Measurements from ENCODE around the gene ACY1.
"Not testable (repeated sequence)": the region's sequence is repeated elsewhere in the genome, so short reads cannot be mapped to it uniquely, and the experiment has no call there.

The ACY1 gene

DNA sequence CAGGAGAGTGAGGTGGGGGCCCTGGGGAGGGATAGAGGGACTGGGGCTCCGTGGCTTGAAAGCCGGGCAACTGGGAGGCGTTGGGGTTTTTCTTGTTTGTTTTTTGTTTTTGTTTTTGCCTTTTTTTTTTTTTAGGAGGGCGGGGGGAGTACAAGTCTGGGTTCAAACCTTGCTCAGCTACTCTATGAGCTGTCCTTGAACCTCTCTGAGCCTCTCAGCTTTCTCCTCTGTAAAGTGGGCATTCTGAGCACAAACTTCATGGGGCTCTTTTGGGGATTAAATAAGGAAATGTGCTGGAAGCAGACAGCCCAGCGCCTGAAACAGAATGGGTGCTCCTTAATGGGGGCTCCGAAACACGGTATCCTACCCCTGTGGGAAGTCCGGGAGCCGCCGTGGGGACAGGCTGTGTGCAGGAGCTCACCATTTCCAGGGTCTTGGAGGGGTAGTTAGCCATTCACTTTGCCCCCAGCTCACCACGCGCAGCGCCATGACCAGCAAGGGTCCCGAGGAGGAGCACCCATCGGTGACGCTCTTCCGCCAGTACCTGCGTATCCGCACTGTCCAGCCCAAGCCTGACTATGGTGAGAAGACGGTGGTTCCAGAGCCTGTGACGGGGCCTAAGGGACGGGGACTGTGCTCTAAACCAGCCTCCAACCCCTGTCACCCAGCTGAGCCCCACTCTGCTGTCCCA, 388 bp downstream of the ACY1 start:
- Mint-ChIP-seq H3K4me1 (peaks cover 42% of the 10 kb centered on the region), H3K27ac (peak overlapping the region; percentile 95), H3K36me3 (no peaks in the 10 kb centered on the region), H3K9me3 (no peaks in the 10 kb centered on the region), H3K4me3 (peak overlapping the region; percentile 92), H3K27me3 (no peaks in the 10 kb centered on the region)
- no peak for ATAC-seq

DNA sequence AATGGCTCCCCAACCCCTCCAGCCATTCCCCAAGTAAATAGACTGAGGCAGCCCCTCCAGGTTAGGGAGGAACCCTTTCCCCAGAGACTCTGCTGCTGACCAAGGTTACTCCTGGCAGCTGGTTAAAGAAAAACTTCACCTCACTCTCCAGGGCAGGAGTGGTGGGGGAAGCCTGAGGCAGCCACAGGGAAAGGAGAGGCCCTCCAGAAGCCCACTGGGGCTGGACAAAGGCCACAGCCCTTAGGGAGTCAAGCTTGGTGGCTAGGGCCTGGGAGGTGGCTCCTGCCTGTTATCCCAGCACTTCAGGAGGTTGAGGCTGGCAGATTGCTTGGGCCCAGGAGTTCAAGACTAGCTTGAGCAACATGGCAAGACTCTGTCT, 923 bp downstream of the ACY1 start:
- Mint-ChIP-seq H3K36me3 (no peaks in the 10 kb centered on the region), H3K27me3 (no peaks in the 10 kb centered on the region), H3K4me3 (peak overlapping the region; percentile 92), H3K9me3 (no peaks in the 10 kb centered on the region), H3K4me1 (peaks cover 48% of the 10 kb centered on the region), H3K27ac (peak overlapping the region; percentile 95)
- no peak for ATAC-seq

DNA sequence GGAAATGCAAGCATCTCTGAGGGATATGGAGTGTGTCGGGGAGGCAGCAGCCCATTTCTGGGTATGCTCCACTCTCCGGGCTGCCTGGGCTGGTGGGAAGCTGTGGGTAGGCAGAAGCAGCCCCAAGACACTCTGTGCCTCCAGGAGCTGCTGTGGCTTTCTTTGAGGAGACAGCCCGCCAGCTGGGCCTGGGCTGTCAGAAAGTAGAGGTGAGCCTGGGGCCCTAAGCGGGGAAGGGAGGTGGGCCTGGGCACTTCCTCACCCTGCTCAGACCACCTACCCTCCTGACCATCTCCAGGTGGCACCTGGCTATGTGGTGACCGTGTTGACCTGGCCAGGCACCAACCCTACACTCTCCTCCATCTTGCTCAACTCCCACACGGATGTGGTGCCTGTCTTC, 1.7 kb downstream of the ACY1 start:
- no peaks in the 10 kb centered on the region for H3K9me3 Mint-ChIP-seq
- no peak for ATAC-seq
- H3K4me3 Mint-ChIP-seq: no peak overlapping the region
- H3K4me1 Mint-ChIP-seq: peaks cover 48% of the 10 kb centered on the region
- peak overlapping the region; percentile 95 for H3K27ac Mint-ChIP-seq
- H3K36me3 Mint-ChIP-seq: no peaks in the 10 kb centered on the region
- H3K27me3 Mint-ChIP-seq: no peaks in the 10 kb centered on the region

DNA sequence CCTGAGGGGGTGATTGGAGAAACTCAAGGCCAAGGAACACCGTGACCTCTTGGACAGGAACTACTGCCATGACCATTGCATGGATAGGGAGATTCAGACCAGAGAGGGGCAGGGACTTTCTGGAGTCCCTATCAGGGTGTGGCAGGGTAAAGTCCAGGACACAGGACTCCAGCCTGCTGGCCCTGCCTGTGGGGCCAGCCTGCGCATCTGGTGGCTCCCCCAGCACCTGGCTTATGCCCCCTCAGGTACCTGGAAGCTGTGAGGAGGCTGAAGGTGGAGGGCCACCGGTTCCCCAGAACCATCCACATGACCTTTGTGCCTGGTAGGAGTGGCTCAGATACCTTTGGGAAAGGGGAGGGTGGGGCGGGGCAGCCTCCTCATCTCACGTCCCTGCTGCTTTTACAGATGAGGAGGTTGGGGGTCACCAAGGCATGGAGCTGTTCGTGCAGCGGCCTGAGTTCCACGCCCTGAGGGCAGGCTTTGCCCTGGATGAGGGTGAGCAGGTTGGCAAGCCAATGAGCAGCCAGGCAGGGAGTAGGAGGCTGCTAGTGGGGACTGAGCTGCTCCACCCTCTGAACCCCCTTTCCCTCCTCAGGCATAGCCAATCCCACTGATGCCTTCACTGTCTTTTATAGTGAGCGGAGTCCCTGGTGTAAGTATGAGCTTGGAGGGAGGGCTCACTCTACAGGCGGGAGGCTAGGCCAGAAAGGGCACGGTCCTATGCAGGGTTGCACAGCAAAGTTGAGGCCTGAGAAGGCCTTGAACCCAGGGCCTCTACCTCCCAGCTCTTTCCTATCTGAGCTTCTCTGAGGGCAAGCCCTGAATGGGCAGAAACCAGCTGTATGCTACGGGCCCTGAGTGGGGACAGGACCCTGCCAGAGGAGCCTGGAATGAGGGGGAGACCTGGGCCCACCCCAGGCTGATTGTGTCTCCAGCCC, 2.9 kb downstream of the ACY1 start:
- Mint-ChIP-seq H3K36me3 (peaks cover 7% of the 10 kb centered on the region), H3K27me3 (no peaks in the 10 kb centered on the region), H3K9me3 (no peaks in the 10 kb centered on the region), H3K27ac (no peak overlapping the region), H3K4me3 (no peak overlapping the region), H3K4me1 (peaks cover 46% of the 10 kb centered on the region)
- ATAC-seq: no peak

DNA sequence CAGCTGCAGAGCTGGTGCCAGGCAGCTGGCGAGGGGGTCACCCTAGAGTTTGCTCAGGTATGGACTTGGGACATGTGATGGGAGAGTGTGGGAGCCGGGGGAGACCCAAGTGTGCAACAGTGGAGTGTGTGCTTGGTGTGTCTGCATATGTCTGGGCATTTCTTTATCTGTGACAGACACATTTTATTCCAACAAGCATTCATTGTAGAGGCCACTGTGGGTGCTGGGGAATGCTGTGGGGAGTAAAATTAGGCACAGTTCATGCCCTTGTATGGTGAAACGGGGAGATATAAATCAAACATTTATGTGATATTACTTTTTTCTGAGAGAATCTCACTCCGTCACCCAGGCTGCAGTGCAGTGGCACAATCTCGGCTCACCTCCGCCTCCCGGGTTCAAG, 4.2 kb downstream of the ACY1 start:
- Mint-ChIP-seq H3K27me3 (no peaks in the 10 kb centered on the region), H3K36me3 (peaks cover 19% of the 10 kb centered on the region), H3K9me3 (no peaks in the 10 kb centered on the region), H3K27ac (no peak overlapping the region), H3K4me3 (no peak overlapping the region), H3K4me1 (peaks cover 51% of the 10 kb centered on the region)
- no peak for ATAC-seq

DNA sequence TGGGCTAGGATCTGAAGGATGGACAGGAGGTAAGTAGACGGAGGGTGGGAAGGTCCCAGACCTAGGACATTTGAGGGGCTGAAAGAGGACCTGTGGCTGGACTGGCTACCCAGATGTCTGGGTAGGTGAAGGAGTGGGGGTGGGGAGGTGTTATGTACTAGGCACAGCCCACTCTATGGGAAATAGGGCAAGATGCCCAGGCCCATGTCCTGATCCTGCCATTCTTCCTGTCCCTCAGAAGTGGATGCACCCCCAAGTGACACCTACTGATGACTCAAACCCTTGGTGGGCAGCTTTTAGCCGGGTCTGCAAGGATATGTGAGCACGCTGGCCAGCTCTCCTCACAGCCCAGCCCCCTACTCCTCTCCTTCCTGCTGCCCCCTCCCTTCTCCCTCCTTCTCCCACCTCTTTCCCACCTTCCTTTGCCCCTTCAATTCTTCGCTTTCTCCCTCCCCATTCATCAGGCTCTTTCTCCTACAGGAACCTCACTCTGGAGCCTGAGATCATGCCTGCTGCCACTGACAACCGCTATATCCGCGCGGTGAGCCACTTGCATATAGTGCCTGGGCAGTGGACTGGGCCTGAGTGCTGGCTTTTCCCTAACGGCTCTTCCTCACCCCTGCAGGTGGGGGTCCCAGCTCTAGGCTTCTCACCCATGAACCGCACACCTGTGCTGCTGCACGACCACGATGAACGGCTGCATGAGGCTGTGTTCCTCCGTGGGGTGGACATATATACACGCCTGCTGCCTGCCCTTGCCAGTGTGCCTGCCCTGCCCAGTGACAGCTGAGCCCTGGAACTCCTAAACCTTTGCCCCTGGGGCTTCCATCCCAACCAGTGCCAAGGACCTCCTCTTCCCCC, 5.2 kb downstream of the ACY1 start:
- Mint-ChIP-seq H3K36me3 (peaks cover 26% of the 10 kb centered on the region), H3K4me3 (no peak overlapping the region), H3K27ac (peak overlapping the region; percentile 35), H3K27me3 (no peaks in the 10 kb centered on the region), H3K4me1 (peaks cover 49% of the 10 kb centered on the region), H3K9me3 (no peaks in the 10 kb centered on the region)
- no peak for ATAC-seq

DNA sequence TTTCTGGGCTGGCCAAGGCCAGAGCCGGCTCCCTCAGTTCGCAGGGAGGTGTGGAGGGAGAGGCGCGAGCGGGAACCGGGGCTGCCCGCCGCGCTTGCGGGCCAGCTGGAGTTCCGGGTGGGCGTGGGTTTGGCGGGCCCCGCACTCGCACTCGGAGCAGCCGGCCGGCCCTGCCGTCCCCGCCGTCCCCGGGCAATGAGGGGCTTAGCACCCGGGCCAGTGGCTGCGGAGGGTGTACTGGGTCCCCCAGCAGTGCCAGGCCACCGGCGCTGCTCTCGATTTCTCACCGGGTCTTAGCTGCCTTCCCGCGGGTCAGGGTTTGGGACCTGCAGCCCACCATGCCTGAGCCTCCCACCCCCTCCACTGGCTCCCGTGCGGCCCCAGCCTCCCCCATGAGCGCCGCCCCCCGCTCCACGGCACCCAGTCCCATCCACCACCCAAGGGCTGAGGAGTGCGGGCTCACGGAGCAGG, 7.2 kb downstream of the ACY1 start:
- H3K27ac Mint-ChIP-seq, H3K9me3 Mint-ChIP-seq, H3K27me3 Mint-ChIP-seq, ATAC-seq, H3K4me3 Mint-ChIP-seq: not testable (repeated sequence)
- Mint-ChIP-seq H3K36me3 (peaks cover 46% of the 10 kb centered on the region), H3K4me1 (peaks cover 53% of the 10 kb centered on the region)

DNA sequence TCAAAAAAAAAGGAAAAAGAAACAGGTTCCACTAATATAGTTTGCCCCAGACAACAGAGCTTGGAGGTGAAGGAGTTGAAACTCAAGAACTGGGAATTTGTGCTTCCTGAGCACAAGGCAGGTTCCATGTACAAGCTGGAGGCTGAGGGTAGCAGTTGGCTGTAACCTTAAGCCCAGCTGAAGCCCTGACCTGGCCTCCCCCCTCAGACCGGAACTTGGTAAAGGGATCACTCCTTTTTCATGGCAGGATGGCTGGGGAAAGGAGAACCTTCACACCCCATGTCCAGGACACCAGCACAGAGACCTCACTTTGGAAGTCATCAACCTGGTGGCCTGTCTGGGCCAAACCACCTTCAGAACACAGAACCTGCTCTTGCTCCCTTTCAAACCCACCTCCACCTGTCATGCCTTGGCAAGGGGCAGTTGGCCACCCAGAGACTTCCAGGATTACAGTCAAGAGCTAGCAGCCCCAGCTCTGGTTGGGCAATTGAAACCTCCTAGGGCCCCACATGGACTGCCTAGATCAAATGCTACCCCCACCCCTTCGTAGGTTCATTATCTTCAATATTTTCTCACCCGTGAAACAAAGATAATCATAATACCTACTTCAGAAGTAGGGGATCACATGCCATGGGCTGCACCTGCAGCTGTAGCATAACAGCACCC, 8.8 kb downstream of the ACY1 start:
- H3K4me3 Mint-ChIP-seq: no peak overlapping the region
- H3K9me3 Mint-ChIP-seq: no peaks in the 10 kb centered on the region
- ATAC-seq: no peak
- H3K36me3 Mint-ChIP-seq: peaks cover 50% of the 10 kb centered on the region
- no peaks in the 10 kb centered on the region for H3K27me3 Mint-ChIP-seq
- peaks cover 56% of the 10 kb centered on the region for H3K4me1 Mint-ChIP-seq
- peak overlapping the region; percentile 22 for H3K27ac Mint-ChIP-seq

DNA sequence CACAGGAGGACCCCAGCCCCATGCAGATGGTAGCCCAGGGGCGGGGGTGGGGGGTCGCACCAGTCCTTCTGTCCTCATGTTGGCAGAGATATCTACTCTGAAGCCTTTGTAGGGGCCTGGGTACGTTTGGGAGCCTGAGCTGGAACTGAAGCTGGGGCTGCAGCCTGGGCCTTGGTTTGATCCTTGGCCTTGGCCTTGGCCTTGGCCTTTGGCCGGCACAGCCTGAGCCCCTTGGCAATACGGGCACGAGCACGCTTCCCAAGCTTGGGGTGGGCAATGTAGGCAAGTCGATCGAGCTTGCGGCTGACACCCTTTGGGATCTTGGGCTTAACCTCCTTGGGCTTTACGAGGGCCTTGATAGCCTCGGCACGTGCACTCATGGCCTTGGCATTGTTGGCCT, 10.3 kb downstream of the ACY1 start:
- not testable (repeated sequence) for H3K9me3 Mint-ChIP-seq, H3K27me3 Mint-ChIP-seq, ATAC-seq
- Mint-ChIP-seq H3K4me1 (peaks cover 56% of the 10 kb centered on the region), H3K36me3 (peaks cover 50% of the 10 kb centered on the region), H3K27ac (peak overlapping the region; percentile 36), H3K4me3 (peak overlapping the region; percentile 98)

DNA sequence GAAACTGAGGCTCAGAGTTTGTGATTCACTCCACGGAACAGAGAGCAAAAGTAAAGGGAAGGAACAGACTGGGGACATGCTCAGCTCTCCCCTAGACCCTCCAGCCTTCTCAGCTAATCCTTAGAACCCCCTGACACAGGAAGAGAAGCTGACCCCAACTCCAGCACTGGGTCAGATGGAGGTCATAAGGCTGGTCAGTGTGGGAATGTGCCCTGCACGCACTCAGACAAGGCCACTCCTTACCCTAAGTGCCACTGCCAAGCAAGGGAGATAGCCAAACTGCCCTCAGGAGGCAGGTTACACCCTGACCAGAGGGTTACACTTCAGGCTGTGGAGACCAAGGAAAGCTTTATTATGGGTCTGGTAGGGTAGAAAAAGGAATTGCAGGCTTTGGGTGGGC, 11.2 kb downstream of the ACY1 start:
- ATAC-seq: no peak
- Mint-ChIP-seq H3K27me3 (no peaks in the 10 kb centered on the region), H3K27ac (peak overlapping the region; percentile 99), H3K4me3 (peak overlapping the region; percentile 98), H3K36me3 (peaks cover 50% of the 10 kb centered on the region), H3K4me1 (peaks cover 50% of the 10 kb centered on the region), H3K9me3 (no peaks in the 10 kb centered on the region)

DNA sequence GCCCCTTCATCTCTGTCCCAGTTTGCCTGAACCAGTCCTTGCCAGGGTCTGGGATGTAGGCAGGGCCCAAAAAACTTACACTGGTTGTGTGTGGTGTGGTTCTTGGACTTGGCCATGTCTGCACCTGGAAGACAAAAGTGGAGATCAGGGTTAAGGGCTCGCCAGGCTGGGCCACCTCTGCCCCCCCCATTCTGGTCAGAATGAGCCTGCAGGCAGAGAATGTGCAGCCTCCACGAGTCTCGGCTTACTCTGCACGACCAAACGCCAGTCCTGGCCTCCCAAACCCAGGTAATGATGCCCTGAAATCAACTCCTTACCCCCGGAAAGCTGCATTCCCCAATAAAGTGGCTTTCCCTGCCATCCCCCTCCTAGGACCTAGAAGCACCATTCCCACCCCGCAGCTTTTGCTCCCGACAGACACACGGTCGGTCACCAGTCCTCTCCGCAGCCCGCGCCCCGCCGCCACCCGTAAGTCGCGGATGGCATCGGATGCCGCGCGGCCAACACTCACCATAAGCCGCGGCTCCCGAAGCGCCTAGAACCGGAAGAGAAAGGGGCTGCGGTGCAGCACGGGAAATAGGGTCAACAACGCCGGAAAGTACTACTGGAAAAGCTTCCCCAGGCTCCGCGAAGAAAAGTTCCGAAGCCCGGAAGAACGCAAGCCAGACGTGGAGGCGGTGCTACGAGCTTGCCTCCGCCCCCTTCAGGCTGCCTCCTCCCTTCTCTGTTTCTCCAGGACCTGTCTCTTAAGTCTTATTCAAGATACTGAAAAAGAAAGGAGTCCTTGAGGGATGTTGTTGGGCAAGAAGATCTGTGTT, 12.2 kb downstream of the ACY1 start, which contains the start of gene RPL29:
Gene RPL29, minus strand, starts transcription at position 550 of the 818 bp plus-strand sequence. Its CDS starts 434 bp downstream, at position 116.
- Mint-ChIP-seq H3K36me3 (peaks cover 50% of the 10 kb centered on the region), H3K4me3 (peak within 1 kb of the TSS; percentile 98), H3K27ac (peak within 1 kb of the TSS; percentile 99), H3K9me3 (no peaks in the 10 kb centered on the region), H3K27me3 (no peaks in the 10 kb centered on the region), H3K4me1 (peaks cover 50% of the 10 kb centered on the region)
- ATAC-seq: peak; percentile 96

DNA sequence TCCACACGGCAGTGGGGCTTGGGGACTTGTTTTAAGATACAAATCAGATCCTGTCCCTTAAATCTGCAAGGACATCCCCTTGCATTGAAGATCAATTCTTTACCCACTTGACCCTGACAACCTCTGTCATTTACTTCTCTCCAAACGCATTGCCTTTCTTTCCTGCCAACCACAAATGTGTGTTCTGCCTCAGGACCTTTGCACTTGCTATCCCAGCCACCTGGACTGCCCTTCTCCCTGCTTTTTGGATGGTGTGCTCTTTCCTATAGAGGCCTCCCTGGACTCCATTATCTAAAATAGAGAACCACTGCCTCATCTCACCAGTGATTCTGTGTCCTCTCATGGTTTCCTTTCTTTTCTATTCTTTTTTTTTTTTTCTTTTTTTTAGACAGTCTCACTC, 13.8 kb downstream of the ACY1 start:
- Mint-ChIP-seq H3K4me1 (peaks cover 42% of the 10 kb centered on the region), H3K4me3 (no peak overlapping the region), H3K27me3 (no peaks in the 10 kb centered on the region), H3K9me3 (no peaks in the 10 kb centered on the region), H3K36me3 (peaks cover 35% of the 10 kb centered on the region), H3K27ac (no peak overlapping the region)
- no peak for ATAC-seq

DNA sequence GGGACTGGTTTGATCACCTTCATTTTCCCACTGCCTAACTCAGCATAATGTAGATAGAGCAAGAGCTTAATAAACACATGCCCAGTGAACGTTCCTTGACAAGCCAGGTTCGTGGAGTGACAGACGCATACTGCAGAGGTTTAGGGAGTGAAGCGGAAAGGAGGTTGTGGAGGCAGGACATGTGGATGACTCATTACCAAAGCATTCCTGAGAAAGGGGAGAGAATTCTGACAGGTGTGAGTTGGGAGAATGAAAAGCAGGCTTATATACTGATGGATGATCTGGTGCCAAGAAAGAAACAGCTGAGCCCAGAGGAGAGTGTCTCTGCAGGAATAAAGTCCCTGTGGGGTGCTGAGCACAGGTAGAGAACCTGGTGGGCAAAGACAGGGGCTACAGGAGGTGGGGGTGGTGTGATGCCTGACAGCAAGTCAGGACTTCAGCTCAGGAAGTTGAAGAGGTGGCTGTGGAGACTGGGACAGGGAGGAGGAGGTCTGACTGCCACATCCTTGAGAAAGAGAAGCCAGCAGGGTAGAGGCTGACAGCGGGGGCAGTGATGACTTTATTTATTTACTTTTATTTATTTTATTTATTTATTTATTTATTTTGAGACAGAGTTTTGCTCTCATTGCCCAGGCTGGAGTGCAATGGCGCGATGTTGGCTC, 14.7 kb downstream of the ACY1 start:
- H3K9me3 Mint-ChIP-seq: no peaks in the 10 kb centered on the region
- no peak overlapping the region for H3K27ac Mint-ChIP-seq
- H3K4me1 Mint-ChIP-seq: peaks cover 34% of the 10 kb centered on the region
- peaks cover 27% of the 10 kb centered on the region for H3K36me3 Mint-ChIP-seq
- no peak overlapping the region for H3K4me3 Mint-ChIP-seq
- ATAC-seq: no peak
- H3K27me3 Mint-ChIP-seq: no peaks in the 10 kb centered on the region
